H1 (cell line): Measurements from ENCODE around the gene CPA1. TPM values are rescaled to one million over a fixed set of nuclear protein-coding genes. Genes with fewer than 3 reads are reported as not detected.

ENCODE experiments used
- CHD7 ChIP-seq: fragments of 300-600 bp; sonication (generic); IDR thresholded peaks from 2 replicates; pipeline ENCODE4 v1.7.1; 2012; ENCODE audit warnings: low read length, moderate library complexity, mild to moderate bottlenecking, inconsistent platforms; ENCODE audit not compliant: insufficient replicate concordance
- TAF7 ChIP-seq: optimal IDR thresholded peaks from 2 replicates; pipeline ENCODE3; 2011; ENCODE audit warnings: low read depth, mild to moderate bottlenecking, inconsistent platforms, low read length, moderate library complexity, borderline replicate concordance
- polyA plus RNA-seq, 7 experiments: library from polyadenylated mRNA; depleted of rRNA in 3 of 7; stranded (reverse) in 5 of 7; unstranded in 2 of 7; fragments of >200 nt in 5 of 7; fragments of 200-250 nt in 2 of 7; gene quantifications; 1 replicate in 5 of 7; 2 replicates in 1 of 7; 4 replicates in 1 of 7; pipeline versions ENCODE4 v1.2.1 to v1.2.3, GENCODE V29; 2011 to 2013; ENCODE audit warnings: missing spikeins in 2 of 7, mixed read lengths in 2 of 7
- total RNA-seq: library from RNA; stranded (reverse); fragmentation: NEBNext Ultra II Directional; extraction: Animal tissue kit (Norgen Biotek cat#: 25700); gene quantifications from 2 replicates; pipeline ENCODE4 v1.2.1, GENCODE V29; 2021

The CPA1 gene
- total and polyA plus RNA-seq, 2 of the 8 experiments (the other 6 are each of a cell fraction or from before 2014, with no cell fraction given), result not detected

GRCh38 chr7:130432886-130433285, 52.6 kb downstream of the CPA1 start (continued):
- no peak for TF ChIP-seq CHD7
- TF ChIP-seq TAF7, result no peak
